GM18505 (cell line): Measurements from ENCODE around the gene PKM.
A peak's percentile ranks its signal among the peaks of the same experiment; 100 is the strongest.

Experiments
- ATAC-seq: cut with Tn5 transposase; IDR thresholded peaks from one replicate; pipeline ENCODE4 v1.9.1; 2021; ENCODE audit not compliant: unreplicated experiment
- POLR2A ChIP-seq: IDR thresholded peaks from 4 replicates; pipeline ENCODE4 v1.6.1; 2011; ENCODE audit warnings: borderline replicate concordance; ENCODE audit not compliant: insufficient read depth, insufficient read length; ENCODE audit errors: extremely low read depth

Gene PKM

GRCh38 chr15:72229076-72229946 is 1.7 kb downstream of the PKM start:
- ATAC-seq = no peak
- peak; percentile 46 for TF ChIP-seq POLR2A

- no peak for TF ChIP-seq POLR2A
- no peak for ATAC-seq
Measured at GRCh38 chr15:72227720-72228119, 3.3 kb downstream of the PKM start.

- no peak for TF ChIP-seq POLR2A
- no peak for ATAC-seq
Measured at GRCh38 chr15:72227192-72227586, 3.8 kb downstream of the PKM start.

GRCh38 chr15:72223278-72223677 is 7.7 kb downstream of the PKM start:
- TF ChIP-seq POLR2A = no peak
- ATAC-seq = no peak

GRCh38 chr15:72222393-72222792 is 8.6 kb downstream of the PKM start:
- no peak for ATAC-seq
- no peak for TF ChIP-seq POLR2A

GRCh38 chr15:72220687-72221086 is 10.3 kb downstream of the PKM start:
- no peak for TF ChIP-seq POLR2A

GRCh38 chr15:72217216-72217615 is 13.8 kb downstream of the PKM start:
- ATAC-seq = no peak
- TF ChIP-seq POLR2A = no peak

More at GRCh38 chr15:72220687-72221086, 10.3 kb downstream of the PKM start:
- ATAC-seq = no peak

GRCh38 chr15:72216079-72216478 is 14.9 kb downstream of the PKM start:
- no peak for TF ChIP-seq POLR2A
- ATAC-seq = no peak

GRCh38 chr15:72207558-72208085 is 23.4 kb downstream of the PKM start:
- no peak for ATAC-seq
- TF ChIP-seq POLR2A = no peak

- ATAC-seq = no peak
- no peak for TF ChIP-seq POLR2A
Measured at GRCh38 chr15:72206677-72207000, 24.4 kb downstream of the PKM start.

- ATAC-seq = no peak
- no peak for TF ChIP-seq POLR2A
Measured at GRCh38 chr15:72205896-72206676, 24.9 kb downstream of the PKM start.

- no peak for TF ChIP-seq POLR2A
- ATAC-seq = no peak
Measured at GRCh38 chr15:72205273-72205672, 25.7 kb downstream of the PKM start.

- no peak for TF ChIP-seq POLR2A
- ATAC-seq = no peak
Measured at GRCh38 chr15:72203507-72203837, 27.5 kb downstream of the PKM start.
